IPS-20b (cell line): ENCODE measurements around the gene PSAPL1.

ENCODE experiments used
- H3K27ac ChIP-seq: one replicate; pipeline ENCODE4 v1.5.1; 2013; ENCODE audit warnings: low read length
- H3K27me3 ChIP-seq: 2 replicates; pipeline ENCODE4 v1.6.1; 2013; ENCODE audit warnings: mild to moderate bottlenecking, low read length, inconsistent platforms; ENCODE audit not compliant: insufficient read depth
- H3K36me3 ChIP-seq: 2 replicates; pipeline ENCODE4 v1.6.1; 2013; ENCODE audit warnings: low read depth, mild to moderate bottlenecking, inconsistent platforms, low read length, moderate library complexity; ENCODE audit not compliant: insufficient read depth
- H3K4me1 ChIP-seq: 2 replicates; pipeline ENCODE4 v1.6.1; 2013; ENCODE audit warnings: mild to moderate bottlenecking, control low read depth, inconsistent platforms, low read length, moderate library complexity; ENCODE audit not compliant: insufficient read depth
- H3K4me3 ChIP-seq: 2 replicates; pipeline ENCODE4 v1.5.1; 2013; ENCODE audit warnings: mild to moderate bottlenecking, low read length, inconsistent platforms
- H3K9ac ChIP-seq: 2 replicates; pipeline ENCODE4 v1.6.1; 2013; ENCODE audit warnings: low read depth, mild to moderate bottlenecking, inconsistent platforms, low read length, moderate library complexity
- H3K9me3 ChIP-seq: 2 replicates; pipeline ENCODE4 v1.6.1; 2013; ENCODE audit warnings: mild to moderate bottlenecking, low read depth, low read length, inconsistent platforms; ENCODE audit not compliant: insufficient read depth

Gene PSAPL1

GRCh38 chr4:7397206-7398103 is 37.3 kb downstream of the PSAPL1 start:
- Histone ChIP-seq H3K9me3 (no peaks in the 10 kb centered on the region), H3K27ac (no peak overlapping the region), H3K27me3 (0 out of 2 replicates have a peak, but pooled peaks cover 2% of the 10 kb centered on the region), H3K4me1 (no peaks in the 10 kb centered on the region), H3K4me3 (no peak overlapping the region), H3K9ac (no peak overlapping the region), H3K36me3 (no peaks in the 10 kb centered on the region)

GRCh38 chr4:7396186-7396910 is 38.4 kb downstream of the PSAPL1 start:
- Histone ChIP-seq H3K27ac (no peak overlapping the region), H3K9ac (no peak overlapping the region), H3K9me3 (no peaks in the 10 kb centered on the region), H3K4me3 (no peak overlapping the region), H3K27me3 (no peaks in the 10 kb centered on the region), H3K4me1 (no peaks in the 10 kb centered on the region), H3K36me3 (no peaks in the 10 kb centered on the region)

GRCh38 chr4:7395645-7396044 is 39.1 kb downstream of the PSAPL1 start:
- H3K4me1 ChIP-seq, result no peaks in the 10 kb centered on the region
- H3K27me3 ChIP-seq, result no peaks in the 10 kb centered on the region
- H3K9me3 ChIP-seq, result no peaks in the 10 kb centered on the region
- H3K4me3 ChIP-seq, result no peak overlapping the region
- H3K27ac ChIP-seq, result no peak overlapping the region
- H3K36me3 ChIP-seq, result no peaks in the 10 kb centered on the region
- no peak overlapping the region for H3K9ac ChIP-seq

GRCh38 chr4:7394681-7395451 is 39.9 kb downstream of the PSAPL1 start:
- Histone ChIP-seq H3K36me3 (no peaks in the 10 kb centered on the region), H3K27me3 (no peaks in the 10 kb centered on the region), H3K27ac (no peak overlapping the region), H3K4me1 (no peaks in the 10 kb centered on the region), H3K9me3 (no peaks in the 10 kb centered on the region), H3K9ac (no peak overlapping the region), H3K4me3 (no peak overlapping the region)

- no peaks in the 10 kb centered on the region for H3K4me1 ChIP-seq
- no peaks in the 10 kb centered on the region for H3K27me3 ChIP-seq
These were observed 40.8 kb downstream of the PSAPL1 start for GRCh38 chr4:7393601-7394575.

GRCh38 chr4:7392438-7393421 is 42.0 kb downstream of the PSAPL1 start:
- Histone ChIP-seq H3K27me3 (no peaks in the 10 kb centered on the region), H3K4me3 (no peak overlapping the region), H3K4me1 (no peaks in the 10 kb centered on the region)

More at GRCh38 chr4:7393601-7394575, 40.8 kb downstream of the PSAPL1 start:
- Histone ChIP-seq H3K4me3 (no peak overlapping the region), H3K36me3 (no peaks in the 10 kb centered on the region), H3K9ac (no peak overlapping the region), H3K27ac (no peak overlapping the region), H3K9me3 (no peaks in the 10 kb centered on the region)

GRCh38 chr4:7391637-7392437 is 42.9 kb downstream of the PSAPL1 start:
- Histone ChIP-seq H3K9me3 (no peaks in the 10 kb centered on the region), H3K4me3 (no peak overlapping the region), H3K4me1 (no peaks in the 10 kb centered on the region)

More at GRCh38 chr4:7392438-7393421, 42.0 kb downstream of the PSAPL1 start:
- no peaks in the 10 kb centered on the region for H3K9me3 ChIP-seq
- no peak overlapping the region for H3K27ac ChIP-seq
- H3K9ac ChIP-seq, result no peak overlapping the region
- H3K36me3 ChIP-seq, result no peaks in the 10 kb centered on the region

GRCh38 chr4:7390906-7391636 is 43.7 kb downstream of the PSAPL1 start:
- Histone ChIP-seq H3K27me3 (no peaks in the 10 kb centered on the region), H3K36me3 (no peaks in the 10 kb centered on the region)

More at GRCh38 chr4:7391637-7392437, 42.9 kb downstream of the PSAPL1 start:
- Histone ChIP-seq H3K36me3 (no peaks in the 10 kb centered on the region), H3K27me3 (no peaks in the 10 kb centered on the region), H3K9ac (no peak overlapping the region), H3K27ac (no peak overlapping the region)

GRCh38 chr4:7390336-7390735 is 44.4 kb downstream of the PSAPL1 start:
- Histone ChIP-seq H3K36me3 (no peaks in the 10 kb centered on the region), H3K4me3 (no peak overlapping the region), H3K27me3 (no peaks in the 10 kb centered on the region), H3K9me3 (no peaks in the 10 kb centered on the region), H3K9ac (no peak overlapping the region), H3K4me1 (no peaks in the 10 kb centered on the region), H3K27ac (no peak overlapping the region)

More at GRCh38 chr4:7390906-7391636, 43.7 kb downstream of the PSAPL1 start:
- no peaks in the 10 kb centered on the region for H3K9me3 ChIP-seq
- no peak overlapping the region for H3K27ac ChIP-seq
- no peak overlapping the region for H3K9ac ChIP-seq
- no peaks in the 10 kb centered on the region for H3K4me1 ChIP-seq
- H3K4me3 ChIP-seq, result no peak overlapping the region
